ENCODE measurements around the gene HBE1.
"Not testable (repeated sequence)": the region's sequence is repeated elsewhere in the genome, so short reads cannot be mapped to it uniquely, and the experiment has no call there.

Gene HBE1

GRCh38 chr11:5252192-5252918 is 17.4 kb downstream of the HBE1 start:
- no peak for DNase-seq

DNA sequence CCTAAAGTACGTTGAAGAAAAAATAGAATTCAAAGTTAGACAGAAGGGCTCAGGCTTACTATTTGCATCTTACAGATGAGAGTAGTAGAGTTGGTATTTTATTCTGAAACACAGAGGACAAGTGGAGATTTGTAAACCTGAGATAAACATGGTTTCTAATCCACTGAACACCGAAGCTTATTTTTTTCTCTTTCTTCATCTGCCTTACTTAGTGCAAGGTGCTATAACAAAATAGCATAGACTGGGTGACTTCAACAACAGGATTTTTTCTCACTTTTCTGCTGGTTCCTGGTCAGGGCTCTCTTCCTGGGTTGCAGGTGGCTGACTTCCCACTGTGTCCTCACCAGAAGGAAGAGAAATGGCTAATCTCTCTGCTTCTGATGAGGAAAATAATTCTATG is 18.0 kb downstream of the HBE1 start:
- DNase-seq, result no peak

DNA sequence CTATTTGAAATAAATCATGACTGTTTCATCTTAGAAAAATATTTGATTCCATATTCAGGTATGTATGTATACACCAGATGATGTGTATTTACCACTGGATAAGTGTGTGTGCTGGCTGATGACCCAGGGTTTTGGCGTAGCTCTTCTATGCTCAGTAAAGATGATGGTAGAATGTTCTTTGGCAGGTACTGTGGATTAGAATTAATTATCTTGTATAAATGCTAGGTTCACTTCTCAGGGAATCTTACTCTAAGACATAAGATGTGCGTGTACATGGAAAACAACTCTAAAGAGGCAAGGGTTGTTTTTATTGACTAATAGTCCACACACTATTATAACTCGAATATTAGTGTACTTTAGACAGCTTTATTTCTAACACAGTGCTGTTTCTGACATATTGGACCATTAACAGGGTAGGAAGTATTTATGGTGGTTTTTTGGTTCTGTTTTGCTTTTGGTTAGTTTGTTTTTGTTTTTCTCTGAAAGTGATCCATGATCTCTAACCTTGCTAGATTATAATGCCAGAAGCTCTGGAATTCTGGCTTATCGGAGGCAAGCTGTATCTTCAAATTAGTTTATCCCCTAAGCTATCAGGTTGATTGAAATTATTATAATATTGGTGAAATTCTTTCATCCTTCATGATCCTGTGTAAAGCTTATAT is 19.1 kb downstream of the HBE1 start:
- no peak for DNase-seq

GRCh38 chr11:5249807-5250396 is 19.8 kb downstream of the HBE1 start, which contains the start of gene HBG1:
Gene HBG1, minus strand, starts transcription at chr11:5249857. Its CDS starts 53 bp downstream, at chr11:5249804.
- not testable (repeated sequence) for DNase-seq

DNA sequence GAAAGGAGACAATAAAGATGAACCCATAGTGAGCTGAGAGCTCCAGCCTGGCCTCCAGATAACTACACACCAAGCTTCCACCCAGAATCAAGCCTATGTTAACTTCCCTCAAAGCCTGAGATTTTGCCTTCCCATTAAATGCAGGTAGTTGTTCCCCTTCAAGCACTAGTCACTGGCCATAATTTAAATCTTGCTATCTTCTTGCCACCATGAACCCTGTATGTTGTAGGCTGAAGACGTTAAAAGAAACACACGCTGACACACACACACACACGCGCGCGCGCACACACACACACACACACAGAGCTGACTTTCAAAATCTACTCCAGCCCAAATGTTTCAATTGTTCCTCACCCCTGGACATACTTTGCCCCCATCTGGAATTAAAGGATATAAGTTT is 21.2 kb downstream of the HBE1 start:
- not testable (repeated sequence) for DNase-seq

DNA sequence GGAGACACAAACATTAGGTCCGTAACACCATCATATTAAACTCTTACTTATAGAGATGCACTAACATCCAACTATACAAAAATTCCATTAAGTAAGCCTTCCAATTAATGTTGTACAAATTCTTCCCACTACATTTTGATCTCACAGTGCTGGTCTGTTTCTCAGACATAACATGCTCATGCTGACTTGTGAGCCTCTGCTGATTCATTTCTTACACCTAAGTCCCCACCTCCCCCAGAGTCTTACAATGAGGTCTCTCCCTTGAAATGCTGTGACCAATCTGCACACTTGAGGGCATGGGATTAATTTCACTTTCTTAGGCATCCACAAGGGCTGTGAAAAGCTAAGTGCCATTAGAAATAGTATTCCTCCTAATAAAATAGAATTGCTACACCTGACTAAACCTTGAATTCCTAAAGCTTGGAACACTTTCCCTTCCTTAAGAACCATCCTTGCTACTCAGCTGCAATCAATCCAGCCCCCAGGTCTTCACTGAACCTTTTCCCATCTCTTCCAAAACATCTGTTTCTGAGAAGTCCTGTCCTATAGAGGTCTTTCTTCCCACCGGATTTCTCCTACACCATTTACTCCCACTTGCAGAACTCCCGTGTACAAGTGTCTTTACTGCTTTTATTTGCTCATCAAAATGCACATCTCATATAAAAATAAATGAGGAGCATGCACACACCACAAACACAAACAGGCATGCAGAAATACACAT is 22.1 kb downstream of the HBE1 start:
- no peak for DNase-seq

DNA sequence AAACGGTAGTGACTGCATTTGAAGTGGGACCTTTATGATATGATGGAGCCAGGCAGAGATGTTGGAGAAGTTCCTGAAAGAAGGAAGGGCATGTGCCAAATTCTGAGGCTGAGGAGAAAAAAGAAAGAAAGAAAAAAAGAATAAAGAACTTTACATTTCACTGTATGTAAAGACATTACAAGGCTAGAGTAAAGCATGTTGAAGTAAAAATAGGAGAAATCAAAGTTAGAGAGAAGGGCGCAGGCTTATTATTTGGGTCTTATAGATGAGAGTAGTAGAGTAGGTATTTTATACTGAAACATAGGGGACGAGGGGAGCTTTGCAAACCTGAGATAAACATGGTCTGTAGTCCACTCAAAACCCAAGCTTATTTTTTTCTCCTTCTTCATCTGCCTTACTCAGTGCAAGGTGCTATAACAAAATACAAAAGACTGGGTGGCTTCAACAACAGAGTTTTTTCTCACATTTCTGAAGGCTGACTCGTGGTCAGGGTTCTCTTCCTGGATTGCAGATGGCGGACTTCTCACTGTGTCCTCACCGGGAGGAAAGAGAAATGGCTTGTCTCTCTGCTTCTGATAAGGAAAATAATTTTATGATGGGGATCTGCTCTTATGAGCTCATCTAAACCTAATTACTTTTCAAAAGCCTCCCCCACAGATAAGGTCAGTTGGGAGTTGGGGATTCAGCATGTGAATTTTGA is 22.8 kb downstream of the HBE1 start:
- no peak for DNase-seq

DNA sequence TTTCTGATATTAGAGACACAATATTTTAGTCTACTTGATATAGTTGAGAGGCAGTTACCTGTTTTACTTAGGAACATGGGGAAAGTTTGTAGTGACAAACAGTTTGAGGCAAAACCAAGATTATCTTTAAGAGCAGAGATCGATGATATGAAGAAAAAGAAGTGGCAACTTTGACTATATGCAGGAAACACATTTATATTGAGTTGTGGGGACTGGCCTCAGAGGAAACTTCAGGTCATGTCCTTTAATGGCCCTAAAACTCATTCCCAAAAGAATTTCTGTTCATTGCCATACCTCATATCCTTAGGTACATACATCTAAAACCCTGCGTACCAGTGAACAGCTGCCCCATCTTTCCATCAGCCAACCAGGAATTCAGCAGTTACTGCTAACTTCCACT is 24.6 kb downstream of the HBE1 start:
- DNase-seq, result no peak

DNA sequence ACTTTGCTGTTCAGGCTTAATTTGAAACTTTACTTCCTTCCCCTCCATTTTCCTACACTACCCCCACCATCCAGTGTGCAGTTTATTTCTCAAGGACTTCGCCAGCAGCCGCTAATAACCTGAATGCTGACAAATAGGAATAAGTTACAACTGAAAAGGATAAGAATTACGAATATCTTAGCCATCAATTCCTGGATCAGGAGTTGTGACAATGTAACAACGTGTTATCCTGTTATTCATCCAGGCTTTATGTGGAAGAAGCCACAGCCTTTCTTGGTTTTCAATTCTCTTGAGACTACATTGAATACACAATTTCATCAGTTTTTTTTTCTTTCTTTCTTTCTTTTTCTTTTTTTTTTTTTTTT is 25.9 kb downstream of the HBE1 start:
- DNase-seq, result no peak

DNA sequence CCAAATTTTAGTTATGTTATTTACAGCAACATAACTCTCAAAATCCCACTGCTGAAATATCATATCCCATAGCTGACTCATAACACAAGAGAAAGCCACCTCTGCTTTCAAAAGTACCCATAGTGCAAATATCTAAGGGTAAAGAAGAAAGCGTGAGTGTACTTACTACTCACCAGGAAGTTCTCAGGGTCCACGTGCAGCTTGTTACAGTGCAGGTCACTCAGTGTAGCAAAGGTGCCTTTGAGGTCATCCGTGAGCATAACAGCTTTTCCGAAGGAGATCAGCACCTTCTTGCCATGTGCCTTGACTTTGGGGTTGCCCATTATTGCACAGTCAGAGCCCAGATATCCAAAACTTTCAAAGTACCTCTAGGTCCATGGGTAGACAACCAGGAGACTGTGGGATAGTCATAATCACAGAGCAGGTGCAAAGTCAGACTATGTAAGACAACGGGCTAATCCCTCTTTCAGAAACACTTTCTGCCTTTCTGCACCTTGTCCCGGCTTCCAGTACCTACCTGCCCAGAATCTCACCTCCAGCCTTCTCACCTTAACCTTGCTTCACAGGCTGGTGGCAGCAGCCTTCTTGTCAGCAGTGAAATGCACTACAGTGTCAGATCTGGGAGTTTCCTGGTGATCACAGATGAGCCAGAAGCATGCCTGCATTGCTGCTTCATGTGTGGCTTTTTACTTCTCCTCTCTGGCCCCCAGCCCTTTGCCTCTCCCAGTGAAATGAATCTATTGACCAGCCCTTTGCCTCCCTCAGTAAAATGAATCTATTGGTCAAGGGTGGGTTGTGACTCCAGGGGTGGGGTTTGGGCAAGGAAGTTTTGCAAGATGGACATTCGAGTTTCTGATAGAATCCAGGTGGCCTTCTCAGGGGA is 26.6 kb downstream of the HBE1 start:
- DNase-seq, result no peak

- DNase-seq, result no peak
These were observed 27.5 kb downstream of the HBE1 start for GRCh38 chr11:5242208-5242607.

- DNase-seq, result no peak
These were observed 28.3 kb downstream of the HBE1 start for GRCh38 chr11:5241458-5241857.

- no peak for DNase-seq
These were observed 29.3 kb downstream of the HBE1 start for GRCh38 chr11:5240458-5240857.

DNA sequence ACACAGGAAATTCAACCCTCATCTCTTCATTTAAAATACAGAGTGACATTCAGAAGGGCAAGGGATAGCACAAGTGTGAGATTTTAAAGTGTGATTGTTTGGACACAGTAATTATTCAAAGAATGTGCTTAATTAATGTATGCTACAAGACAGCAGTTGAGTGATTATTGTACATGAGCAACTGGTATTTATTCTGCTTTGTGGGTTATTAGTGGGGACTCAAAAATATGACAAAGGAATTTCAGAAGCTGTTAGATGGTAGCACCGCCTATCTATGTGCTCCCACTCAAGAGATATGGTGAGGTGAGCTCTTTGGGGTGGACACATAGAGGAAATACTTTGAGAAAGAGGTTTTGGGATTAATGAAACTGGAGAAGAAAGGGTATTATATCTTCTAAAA is 29.7 kb downstream of the HBE1 start:
- no peak for DNase-seq

GRCh38 chr11:5239046-5239445 is 30.7 kb downstream of the HBE1 start:
- DNase-seq, result peak; percentile 47

GRCh38 chr11:5238486-5238885 is 31.3 kb downstream of the HBE1 start:
- peak; percentile 66 for DNase-seq

DNA sequence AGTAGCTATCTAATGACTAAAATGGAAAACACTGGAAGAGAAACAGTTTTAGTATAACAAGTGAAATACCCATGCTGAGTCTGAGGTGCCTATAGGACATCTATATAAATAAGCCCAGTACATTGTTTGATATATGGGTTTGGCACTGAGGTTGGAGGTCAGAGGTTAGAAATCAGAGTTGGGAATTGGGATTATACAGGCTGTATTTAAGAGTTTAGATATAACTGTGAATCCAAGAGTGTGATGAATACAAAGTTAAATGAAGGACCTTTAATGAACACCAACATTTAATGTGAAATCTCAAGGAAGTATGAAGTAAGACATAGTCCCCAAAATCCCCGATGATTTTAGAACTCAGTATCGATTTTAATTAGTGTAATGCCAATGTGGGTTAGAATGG is 32.3 kb downstream of the HBE1 start:
- DNase-seq, result no peak

DNA sequence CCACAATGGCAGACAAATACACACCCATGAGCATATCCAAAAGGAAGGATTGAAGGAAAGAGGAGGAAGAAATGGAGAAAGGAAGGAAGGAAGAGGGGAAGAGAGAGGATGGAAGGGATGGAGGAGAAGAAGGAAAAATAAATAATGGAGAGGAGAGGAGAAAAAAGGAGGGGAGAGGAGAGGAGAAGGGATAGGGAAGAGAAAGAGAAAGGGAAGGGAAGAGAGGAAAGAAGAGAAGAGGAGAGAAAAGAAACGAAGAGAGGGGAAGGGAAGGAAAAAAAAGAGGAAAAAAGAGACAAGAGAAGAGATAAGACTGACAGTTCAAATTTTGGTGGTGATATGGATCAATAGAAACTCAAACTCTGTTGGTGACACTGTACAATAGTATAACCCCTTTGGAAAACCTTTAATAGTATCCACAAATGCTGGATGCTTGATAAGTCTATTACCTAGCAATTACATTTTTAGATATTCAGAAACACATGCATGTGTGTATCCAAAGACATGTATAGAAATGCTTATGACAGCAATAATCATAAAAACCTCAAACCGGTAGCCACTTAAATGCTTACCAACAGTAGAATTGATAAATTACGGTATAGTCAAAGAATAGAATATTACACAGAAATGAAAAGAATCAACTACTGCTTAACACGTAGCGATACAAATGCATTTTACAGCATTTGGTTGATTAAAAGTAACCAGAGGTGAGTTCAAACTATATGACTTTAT is 34.2 kb downstream of the HBE1 start:
- DNase-seq, result no peak

- DNase-seq, result peak; percentile 27
These were observed 35.3 kb downstream of the HBE1 start, which contains the start of gene HBD for GRCh38 chr11:5234381-5234834. Gene HBD, minus strand, starts transcription at chr11:5234483. Its CDS starts 50 bp downstream, at chr11:5234433.

DNA sequence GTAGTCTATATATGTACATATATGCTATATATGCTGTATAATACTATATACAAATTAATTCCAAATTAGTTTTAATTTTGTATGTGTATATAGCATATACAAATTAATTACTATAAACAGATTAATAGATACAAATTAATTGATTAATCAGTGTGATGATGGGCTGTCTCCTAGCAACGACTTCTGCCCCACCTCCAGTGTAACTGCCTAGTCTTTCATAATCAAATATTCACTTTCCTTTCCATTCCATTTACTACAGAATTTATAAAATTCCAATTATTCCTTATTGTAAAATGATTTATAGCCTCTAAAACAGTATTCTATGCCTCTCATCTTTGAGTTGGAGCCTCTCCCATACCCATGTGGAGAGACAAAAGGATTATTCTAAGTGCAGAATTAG is 36.4 kb downstream of the HBE1 start:
- no peak for DNase-seq

- DNase-seq, result no peak
These were observed 36.9 kb downstream of the HBE1 start for GRCh38 chr11:5232821-5233220.
